GM13976 (cell line): Measurements from ENCODE around the gene CAMK4.

ENCODE experiments used
- DNase-seq: peaks from one replicate; pipeline ENCODE4 v3.0.0; 2012; ENCODE audit warnings: low spot score
- CTCF ChIP-seq: IDR thresholded peaks from 2 replicates; pipeline ENCODE4 v1.5.1; 2012; ENCODE audit warnings: borderline replicate concordance, mild to moderate bottlenecking; ENCODE audit not compliant: insufficient read depth; ENCODE audit errors: extremely low read depth, missing control alignments, control extremely low read depth
- in situ Hi-C: fragments of 300-500 bp; cut with MboI; formaldehyde crosslinking; loops from one replicate; pipeline ENCODE4 v1.12.0; 2022; ENCODE audit warnings: low sequenced_read_pairs, mixed read lengths, inconsistent platforms; ENCODE audit not compliant: unreplicated experiment

The CAMK4 gene

GRCh38 chr5:111472096-111472495 lies 247.9 kb downstream of the CAMK4 start:
- in situ Hi-C loops: loop anchor here (25.0 kb wide), 1 partner anchor 310 kb away; no protein-coding TSS in a partner anchor
- DNase-seq: no peak
- TF ChIP-seq CTCF: no peak

- in situ Hi-C loops: loop anchor here (25.0 kb wide), 1 partner anchor 310 kb away; no protein-coding TSS in a partner anchor
- no peak for DNase-seq
- TF ChIP-seq CTCF: no peak
Measured at GRCh38 chr5:111472579-111472978, 248.4 kb downstream of the CAMK4 start.

- in situ Hi-C loops: loop anchor here (25.0 kb wide), 1 partner anchor 716 kb away; no protein-coding TSS in a partner anchor
- no peak for DNase-seq
- TF ChIP-seq CTCF: no peak
Measured at GRCh38 chr5:111478266-111478665, 254.1 kb downstream of the CAMK4 start.

- no peak for TF ChIP-seq CTCF
- no peak for DNase-seq
- in situ Hi-C loops: loop anchor here (25.0 kb wide), 1 partner anchor 717 kb away; no protein-coding TSS in a partner anchor
Measured at GRCh38 chr5:111478898-111479297, 254.7 kb downstream of the CAMK4 start.

- no peak for DNase-seq
Measured at GRCh38 chr5:111480346-111480745, 256.2 kb downstream of the CAMK4 start.

GRCh38 chr5:111486055-111486454 lies 261.9 kb downstream of the CAMK4 start:
- DNase-seq: no peak
- in situ Hi-C loops: loop anchor here (25.0 kb wide), 1 partner anchor 724 kb away; no protein-coding TSS in a partner anchor
- TF ChIP-seq CTCF: no peak

More at GRCh38 chr5:111480346-111480745, 256.2 kb downstream of the CAMK4 start:
- TF ChIP-seq CTCF: no peak
- in situ Hi-C loops: loop anchor here (25.0 kb wide), 1 partner anchor 718 kb away; no protein-coding TSS in a partner anchor
